CD4-positive, alpha-beta T cell treated with Interleukin-21 for 1 hour (primary cell): Measurements from ENCODE around the gene CBX4.

Source experiments
- DNase-seq: peaks from one replicate; pipeline ENCODE4 v3.0.0-alpha.2; 2020

CBX4 gene

DNA sequence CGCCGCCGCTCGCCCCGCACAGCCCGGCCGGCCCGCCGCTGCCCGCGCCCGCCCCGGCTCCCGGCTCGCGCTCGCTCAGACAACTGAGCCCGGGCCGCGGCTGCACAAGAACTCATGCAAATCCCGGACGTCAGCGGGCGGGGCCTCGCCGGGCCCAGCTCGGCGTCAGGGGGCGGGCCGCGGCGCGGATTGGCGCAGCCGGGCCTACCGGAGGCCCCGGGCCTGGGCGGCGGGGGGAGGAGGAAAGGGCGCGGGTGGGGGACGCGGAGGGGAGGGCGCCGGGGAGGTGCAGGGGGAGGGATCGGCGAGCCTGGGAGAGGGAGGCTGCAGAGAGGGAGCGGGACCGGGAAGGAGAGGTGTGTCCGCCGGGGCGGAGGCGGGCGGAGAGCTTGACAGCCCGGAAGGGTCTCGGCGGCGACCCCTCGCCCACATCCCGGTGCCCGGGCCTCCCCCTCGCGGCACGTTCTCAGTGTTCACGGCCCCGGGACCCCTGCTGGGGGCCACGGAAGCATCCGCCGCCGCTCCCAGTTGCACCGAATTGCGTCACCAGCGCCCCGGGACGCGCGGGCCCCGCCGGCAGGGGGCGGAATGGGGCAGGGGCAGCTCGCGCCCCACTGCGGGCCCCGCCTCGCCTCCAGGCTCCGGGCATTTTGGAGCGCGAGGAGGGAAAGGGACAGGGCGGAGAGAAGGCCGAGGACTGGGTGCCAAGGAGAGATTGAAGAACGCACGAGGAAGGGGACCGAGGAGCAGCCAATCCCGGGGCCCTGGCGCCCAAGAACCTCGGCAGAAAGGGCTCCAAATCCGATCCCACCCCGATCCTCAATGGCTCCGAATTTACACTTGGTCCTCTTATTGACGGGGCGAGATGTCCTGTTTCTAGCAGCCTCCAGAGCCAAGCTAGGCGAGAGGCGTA, at the start of gene CBX4:
Gene CBX4 (minus strand): TSS at position 85 of the 913 bp plus-strand sequence. CDS start 189 bp downstream, outside the sequence.
- DNase-seq, result peak; percentile 94

DNA sequence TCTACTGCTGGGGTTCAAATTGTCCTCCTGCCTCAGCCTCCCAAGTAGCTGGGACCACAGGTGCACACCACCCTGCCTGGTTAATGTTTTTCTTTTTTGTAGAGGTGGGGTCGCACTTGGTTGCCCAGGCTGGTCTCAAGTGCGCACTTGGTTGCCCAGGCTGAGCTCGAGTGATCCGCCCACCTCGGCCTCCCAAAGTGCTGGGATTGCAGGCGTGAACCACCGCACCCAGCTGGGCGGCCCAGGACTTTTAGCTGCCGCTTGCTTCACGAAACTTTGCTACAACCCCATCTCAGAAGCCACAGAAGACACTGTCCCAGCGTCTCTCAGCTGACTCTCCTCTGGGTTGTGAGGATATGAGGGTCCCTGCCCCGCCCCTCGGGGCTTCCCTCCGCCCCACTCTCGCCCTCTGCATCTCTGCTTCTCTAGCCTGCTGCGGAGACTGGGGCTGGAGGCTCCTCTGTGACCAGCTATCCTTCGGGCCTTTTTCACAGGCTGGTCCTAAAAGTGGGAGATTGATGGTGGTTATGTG, 48.8 kb upstream of the CBX4 start:
- no peak for DNase-seq

DNA sequence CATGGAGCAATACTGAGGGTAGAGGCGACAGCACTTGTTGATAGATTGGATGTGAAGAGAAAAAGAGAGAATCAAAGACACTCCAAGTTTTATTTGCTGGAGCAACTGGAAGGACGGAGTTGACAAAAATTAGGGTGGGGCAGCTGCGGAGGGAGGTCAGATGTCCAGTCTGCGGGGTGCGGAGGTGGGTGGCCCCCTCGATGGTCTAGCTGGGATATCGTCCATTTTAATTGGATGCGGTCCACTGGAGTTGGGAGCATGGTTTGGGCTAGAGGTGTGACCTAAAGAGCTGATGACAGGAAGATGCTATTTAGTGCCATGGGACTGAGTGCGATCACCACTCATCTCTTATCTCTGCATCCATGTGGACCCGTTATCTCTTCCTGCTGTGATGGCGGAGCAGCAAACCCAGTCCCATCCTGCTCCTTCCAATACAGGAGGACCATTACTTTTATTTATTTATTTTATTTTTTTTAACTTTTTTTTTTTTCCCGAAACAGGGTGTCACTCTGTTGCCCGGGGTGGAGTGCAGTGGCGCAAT, 48.3 kb upstream of the CBX4 start:
- no peak for DNase-seq

DNA sequence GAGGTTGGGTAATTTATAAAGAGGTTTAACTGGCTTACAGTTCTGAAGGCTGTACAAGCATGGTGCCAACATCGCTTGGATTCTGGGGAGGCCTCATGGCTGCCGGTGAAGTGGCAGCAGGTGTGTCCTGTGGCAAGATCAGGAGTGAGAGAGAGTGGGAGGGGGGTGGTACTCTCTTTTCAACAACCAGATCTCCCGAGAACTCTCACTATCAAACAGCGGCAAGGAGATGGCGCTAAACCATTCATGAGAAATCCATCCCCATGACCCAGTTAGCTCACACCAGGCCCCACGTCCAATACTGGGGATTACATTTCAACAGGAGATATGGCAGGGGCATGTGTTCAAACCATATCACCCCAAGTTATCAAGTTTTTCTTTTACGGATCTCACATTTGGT, 44.0 kb upstream of the CBX4 start:
- no peak for DNase-seq

DNA sequence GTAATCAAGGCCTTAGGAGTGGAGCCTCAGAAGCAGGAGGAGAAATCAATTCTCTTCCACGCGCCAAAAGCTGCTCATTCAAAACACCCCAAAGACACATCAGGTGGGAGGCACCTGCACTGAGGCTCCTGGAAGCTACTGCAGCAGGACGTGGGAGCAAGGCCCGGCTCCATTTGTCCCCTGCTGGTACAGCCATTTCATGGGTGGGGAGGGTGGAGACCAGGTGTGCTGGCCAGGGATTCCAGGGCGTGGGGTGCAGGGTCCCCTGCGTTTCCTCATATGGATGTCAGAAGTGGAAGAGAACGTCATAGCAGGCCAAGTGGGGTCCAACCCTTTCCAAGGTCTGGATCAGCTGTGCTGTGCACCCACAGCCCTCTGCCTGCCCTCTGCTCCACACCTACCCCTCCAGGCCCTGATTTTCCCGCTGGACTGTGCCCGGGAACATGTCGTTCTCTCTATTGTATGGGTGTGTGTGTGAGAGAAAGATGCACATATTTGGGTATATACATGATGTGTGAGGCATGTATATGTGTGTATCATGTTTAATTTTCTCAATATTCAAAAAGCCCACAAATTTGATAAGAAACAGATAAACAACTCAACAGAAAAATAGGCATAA, 39.2 kb upstream of the CBX4 start:
- no peak for DNase-seq

DNA sequence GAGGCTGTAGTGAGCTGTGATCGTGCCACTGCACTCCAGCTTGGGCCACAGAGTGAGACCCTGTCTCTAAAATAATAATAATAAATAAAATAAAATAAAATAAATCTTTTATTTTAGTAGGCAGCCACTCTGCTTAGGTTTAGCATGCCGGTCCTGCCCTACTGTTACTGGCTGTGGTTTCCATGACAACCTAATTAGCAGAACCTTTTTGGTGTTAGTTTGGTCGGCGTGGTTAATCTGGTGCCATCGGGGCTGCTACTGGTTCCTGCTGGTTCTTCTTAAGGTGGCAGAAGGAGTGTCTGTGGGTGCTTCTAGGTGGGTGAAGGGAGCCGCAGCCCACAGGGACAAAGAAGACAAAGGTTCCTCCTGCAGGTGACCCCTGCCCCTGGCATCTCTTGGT, 37.8 kb upstream of the CBX4 start:
- no peak for DNase-seq

DNA sequence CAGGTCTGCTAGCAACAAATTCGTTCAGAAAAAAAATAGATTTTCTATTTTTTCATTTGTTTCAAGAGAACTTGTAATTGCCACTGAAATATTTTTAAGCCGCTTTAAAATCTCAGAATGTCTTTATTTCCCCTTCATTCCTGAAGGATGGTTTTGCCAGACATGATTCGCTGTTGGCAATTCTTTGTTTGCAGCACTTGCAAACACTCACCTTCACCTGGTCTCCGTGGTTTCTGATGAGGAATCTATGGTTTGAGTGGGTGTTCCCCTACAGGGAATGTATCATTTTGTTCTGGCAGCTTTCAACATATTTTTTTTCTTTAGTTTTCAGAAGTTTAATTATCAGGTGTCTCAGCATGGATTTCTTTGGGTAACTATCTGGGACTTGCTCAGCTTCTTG, 36.3 kb upstream of the CBX4 start:
- no peak for DNase-seq

DNA sequence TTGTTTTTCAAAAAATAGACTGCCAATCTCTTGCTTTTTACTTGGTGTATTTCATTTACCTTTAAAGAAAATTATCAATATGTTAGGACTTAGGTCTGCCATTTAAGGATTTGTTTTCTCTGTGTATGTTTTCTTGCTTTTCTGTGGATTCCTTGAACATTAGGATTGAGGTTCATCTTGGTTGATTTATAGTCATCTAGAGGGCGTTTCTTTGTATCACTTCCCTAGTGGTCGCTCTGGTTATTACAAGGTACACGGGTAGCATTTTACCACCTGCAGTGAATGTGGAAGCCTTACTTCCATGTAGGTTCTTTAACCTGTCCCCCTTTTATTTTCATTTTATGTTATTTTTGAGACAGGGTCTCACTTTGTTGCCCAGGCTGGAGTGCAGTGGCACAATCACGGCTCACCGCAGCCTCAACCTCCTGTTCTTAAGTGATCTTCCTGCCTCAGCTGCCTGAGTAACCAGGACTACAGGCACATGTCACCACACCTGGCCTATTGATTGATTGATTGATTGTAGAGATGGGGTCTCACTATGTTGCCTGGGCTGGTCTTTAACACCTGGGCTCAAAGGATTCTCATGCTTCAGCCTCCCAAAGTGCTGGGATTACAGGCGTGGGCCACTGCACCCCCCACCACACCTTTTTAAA, 35.2 kb upstream of the CBX4 start:
- DNase-seq, result peak; percentile 57

DNA sequence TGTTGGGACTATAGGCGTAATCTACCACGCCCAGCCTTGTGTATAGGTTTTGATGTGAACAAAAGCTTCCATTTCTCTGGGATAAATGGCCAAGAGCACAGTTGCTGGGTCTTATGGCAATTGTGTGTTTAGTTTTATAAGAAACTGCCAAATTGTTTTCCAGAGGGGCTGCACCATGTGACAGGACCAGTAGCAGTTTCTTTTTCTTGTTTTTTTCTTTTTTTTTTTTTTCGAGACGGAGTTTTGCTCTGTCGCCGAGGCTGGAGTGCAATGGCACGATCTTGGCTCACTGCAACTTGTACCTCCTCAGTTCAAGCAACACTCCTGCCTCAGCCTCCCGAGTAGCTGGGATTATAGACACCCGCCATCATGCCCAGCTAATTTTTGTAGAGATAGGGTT, 34.3 kb upstream of the CBX4 start:
- no peak for DNase-seq

DNA sequence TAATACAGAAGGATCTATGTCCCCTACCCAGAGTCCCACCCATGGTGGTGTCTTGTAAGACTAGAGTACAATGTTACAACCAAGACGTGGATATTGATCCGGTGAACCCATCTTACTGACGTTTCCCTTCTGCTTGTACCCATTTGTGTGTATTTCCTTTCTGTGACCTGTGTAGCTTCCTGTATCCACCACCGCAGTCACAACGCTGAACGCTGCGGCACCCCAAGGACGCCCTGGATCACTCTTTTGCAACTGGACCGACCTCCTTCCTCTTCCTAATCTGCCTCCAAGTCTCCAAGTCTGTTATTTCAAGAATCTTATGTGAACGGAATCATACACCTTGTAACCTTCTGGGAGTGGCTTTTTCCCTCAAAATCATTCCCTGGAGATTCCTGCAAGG, 33.5 kb upstream of the CBX4 start:
- no peak for DNase-seq

DNA sequence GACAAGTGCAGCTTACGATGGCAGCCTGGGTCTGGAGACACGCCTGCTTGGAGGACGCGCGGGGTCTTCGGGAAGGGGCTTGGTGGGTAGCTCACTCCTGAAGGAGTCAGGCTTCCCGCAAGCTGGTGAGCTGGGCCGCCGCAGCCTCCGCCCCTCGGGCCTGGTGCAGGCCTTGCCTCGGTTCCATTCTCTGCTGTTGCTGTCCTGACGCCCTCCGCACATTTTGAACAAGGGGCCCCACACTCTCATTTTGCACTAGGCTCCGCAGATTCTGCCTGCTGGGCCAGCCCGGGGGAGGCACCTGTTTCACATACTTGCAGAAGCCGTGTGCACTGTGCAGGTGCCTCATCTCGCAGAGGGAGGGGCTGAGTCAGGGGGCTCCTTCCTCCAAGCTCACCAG, 31.9 kb upstream of the CBX4 start:
- no peak for DNase-seq

DNA sequence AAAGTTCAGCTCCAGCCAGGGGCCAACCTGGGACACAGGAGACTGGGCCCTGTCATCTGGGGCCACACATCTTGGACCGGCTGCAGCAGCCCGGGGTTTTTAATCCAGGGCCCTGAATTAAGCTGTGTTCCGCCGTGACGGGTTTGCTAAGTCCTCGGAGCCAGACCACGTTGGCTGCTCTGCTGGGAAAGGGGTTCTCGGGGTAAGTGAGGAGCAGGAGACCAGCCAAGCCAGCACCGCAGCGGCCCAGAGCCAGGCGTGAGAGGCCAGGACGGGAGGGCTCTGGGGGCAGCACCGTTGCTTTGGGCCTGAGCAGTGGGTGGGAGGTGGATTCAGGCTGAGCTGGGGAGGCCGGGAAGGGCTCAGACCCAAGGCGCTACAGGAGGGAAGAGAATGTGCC, 31.3 kb upstream of the CBX4 start:
- no peak for DNase-seq

DNA sequence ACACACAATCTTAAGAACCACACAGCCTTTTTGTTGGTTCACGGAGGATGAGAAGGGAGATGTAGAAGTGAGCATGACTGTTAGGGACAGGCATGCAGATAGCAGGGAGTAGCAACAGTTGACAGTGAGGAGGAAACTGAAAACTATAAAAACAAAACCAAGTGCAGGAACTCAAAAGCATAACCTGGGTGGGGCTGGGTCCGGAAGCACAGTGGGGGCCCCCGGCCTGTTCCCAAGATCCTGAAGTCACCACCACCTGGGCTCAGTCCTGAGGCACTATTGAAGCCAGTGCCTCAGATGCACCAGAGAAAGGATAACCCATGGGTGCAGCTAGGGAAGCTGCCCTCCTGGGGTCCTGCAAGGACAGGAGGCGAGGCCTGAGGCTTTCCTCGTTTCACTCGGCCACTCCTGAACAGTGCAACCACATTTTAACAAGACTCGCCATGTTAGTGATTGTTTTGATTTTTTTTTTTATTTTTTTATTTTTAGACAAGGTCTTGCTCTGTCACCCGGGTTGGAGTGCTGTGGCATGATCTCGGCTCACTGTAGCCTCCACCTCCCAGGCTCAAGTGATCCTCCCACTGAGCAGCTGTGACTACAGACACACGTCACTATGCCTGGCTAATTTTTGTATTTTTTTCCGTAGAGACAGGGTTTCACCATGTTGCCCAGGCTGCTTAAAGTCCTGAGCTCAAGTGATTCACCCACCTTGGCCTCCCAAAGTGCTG, 27.7 kb upstream of the CBX4 start:
- DNase-seq, result no peak

DNA sequence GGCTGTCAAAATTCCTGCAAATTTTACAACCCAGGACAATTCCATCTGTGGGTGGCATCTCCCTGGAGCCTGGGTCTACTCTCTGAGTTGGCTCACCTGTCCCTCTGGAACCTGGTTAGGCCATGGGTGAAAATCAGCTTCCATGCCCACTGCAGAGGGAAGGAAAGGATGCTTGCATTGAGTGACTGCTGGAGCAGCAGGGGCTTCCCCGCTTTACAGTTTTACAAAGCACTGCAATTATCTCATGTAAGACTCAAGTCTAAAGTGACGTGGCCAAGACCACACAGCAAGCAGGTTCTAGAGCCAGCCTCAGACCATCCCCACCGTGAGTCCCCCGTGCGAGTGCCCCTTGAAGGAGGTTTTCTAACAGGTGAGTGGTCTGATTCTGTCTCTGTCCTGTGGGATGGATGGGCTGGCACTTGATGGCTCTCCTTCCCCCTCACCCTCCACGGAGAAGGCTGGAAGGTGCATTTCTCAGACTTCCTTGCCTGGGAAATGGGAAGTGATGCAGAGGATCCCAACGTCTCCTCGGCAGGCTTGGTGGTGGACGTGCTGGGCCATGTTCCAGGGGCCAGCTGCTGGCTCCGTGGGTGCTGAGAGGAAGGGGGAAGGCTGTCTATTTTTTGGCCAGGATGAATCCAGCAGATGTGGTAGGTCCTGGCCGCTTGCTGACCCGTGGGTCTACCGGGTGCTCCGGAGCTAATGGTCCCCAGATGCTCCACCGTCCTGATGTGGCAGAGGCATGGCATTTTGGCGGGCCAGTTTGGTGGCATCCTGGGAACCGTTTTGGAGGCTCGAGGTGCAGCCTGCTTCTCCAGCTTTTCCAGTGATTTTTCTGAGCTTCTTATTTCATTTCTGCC, 26.3 kb upstream of the CBX4 start:
- DNase-seq, result no peak

DNA sequence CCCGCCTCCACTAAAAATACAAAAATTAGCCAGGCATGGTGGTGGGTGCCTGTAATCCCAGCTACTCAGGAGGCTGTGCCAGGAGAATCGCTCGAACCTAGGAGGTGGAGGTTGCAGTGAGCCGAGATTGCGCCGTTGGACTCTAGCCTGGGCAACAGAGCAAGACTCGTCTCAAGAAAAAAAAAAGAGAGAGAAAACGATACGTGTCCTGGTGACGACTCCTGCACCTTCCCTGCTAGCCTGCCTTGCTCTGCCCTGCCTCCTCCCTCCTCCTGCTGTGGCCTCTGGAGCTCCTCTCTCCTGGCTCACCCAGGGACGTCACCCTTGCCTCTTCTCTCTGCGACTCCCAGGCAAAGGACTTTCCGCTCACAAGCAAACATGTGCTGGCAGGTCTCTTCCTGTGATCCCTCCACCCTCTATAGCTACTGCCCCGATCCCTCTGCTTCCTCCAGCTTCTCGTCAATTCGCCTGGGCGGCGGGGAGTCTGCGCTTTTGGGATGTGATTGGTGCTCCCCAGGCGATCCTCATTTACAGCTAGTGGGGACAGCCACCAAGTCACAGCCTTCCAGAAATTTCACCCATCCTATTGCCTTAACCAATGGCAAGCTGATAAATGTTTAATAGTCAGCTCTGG, 25.5 kb upstream of the CBX4 start:
- no peak for DNase-seq

DNA sequence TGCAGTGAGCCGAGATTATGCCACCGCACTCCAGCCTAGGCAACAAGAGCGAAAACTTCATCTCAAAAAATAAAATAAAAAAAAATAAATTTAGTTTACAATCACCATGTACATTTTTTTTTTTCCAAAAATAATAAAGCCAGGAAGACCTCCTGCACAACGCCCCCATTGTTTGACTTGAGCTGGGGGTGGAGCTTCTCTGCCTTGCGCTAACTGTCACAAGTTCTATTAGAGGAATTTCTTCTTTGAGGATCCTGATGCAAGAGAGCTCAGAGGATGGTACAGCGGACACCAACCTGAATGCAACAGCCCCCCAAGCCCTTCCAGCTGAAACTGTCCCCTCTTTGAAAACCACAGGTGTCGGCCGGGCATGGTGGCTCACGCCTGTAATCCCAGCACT, 24.9 kb upstream of the CBX4 start:
- DNase-seq, result no peak

DNA sequence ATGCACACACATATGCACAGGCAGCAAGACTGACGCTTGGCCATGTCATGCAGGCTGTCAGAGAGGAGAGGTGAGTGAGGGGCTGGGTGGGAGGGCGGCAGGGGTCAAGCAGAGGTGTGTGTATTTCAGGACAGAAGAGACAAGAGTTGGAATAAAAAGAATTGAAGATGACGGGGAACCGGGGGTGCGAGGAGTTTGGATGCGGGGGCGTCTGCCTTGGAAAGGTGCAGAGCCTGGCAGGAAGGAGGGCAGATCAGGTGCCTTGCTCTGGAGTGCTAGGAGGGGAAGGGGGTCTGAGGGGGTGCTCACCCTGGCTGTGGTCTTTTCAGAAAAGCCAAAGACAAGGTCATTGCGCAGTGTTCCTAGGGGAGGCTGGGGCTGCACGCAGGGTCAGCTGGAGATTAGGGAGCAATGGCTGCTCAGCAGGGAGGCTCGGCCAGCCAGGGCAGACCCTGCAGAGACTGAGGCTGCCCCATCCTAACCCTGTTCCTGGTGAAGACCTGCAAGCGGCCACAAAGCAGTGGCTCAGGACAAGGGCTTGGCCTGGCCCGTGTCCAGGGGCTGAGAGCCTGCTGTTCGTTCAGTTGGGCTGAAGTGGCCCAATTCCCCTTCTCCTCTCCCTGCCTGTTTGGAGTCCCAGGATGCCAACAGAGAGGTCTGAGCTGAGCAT, 23.7 kb upstream of the CBX4 start:
- DNase-seq, result no peak

DNA sequence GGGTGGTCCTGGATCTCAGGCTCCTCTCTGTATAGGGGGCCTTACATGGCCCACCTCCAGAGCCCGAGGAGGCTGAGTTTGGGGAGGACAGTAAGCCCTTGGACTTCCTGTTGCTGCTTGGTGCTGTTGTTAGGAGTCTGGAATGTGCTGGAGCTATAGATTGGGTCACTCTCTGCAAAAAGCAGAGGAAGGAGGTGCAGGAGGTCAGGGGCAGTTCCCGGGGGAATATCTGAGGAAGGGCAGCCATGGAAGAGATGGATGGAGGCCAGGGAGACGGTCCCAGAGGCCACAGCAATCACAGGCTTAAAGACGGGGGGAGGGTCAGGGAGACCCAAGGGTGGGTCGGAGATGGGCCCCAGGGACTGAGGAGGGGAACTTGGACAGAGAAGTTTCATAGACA, 23.0 kb upstream of the CBX4 start:
- DNase-seq, result no peak

DNA sequence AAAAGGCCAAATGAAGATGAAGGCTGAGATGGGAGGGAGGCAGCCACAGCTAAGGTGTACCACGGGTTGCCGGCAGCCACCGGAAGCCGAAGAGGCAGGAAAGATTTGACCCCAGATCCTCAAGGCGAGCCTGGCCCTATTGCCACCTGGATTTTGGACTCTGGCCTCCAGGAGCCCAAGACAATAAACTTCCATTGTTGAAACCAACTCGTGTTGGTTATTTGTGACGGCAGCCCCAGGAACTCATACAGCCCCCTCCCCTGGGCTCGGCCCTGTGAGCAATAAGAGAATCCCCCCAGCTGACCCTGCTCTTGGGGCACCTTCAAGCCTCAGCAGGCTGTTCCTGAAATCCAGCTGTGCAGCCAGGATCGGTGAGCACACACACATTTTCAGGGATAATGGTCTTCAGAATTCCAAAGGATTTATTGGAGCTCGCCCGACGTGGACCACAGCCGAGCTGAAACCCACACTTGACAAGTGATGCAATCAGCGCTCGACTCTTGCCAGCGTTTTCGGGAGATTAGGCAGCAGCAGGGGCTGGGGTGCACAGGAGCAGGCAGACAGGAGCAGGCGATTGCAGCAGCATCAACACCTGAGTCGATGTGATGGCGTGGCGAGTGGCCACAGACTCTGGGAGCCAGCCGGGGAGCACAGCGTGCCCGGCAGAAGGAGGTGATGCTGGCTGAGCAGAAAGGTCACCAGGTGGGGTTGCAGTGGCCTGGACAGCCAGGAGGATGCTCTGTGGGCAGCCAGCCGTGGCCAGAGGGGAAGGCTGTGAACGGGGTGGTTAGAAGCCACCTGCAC, 22.4 kb upstream of the CBX4 start:
- DNase-seq, result no peak
